Thoracic aorta (tissue), 2 donors: ENCODE measurements around the gene PPP2R5D. TPM values are rescaled to one million over a fixed set of nuclear protein-coding genes. Genes with fewer than 3 reads are reported as not detected.

ENCODE experiments used
- ATAC-seq: fragments of 150-250 bp; one replicate; pipeline ENCODE4 v1.8.0; 2017; ENCODE audit warnings: low read depth; ENCODE audit not compliant: insufficient number of reproducible peaks, low FRiP score
- DNase-seq: peaks from one replicate; pipeline ENCODE4 v3.0.0-alpha.2; 2020; ENCODE audit warnings: low spot score
- H3K27ac ChIP-seq, 2 donors: fragments of 200-600 bp; sonication (generic); 1 replicate in 1 of 2; 2 replicates in 1 of 2; pipeline ENCODE4 v1.5.1; 2016; ENCODE audit warnings: mild to moderate bottlenecking in 2 of 2, moderate library complexity in 2 of 2
- H3K27me3 ChIP-seq: fragments of 200-600 bp; sonication (generic); replicated peaks from 2 replicates; pipeline ENCODE4 v1.6.0; 2016; ENCODE audit warnings: mild to moderate bottlenecking; ENCODE audit not compliant: insufficient read depth
- H3K36me3 ChIP-seq: fragments of 200-600 bp; sonication (generic); one replicate; pipeline ENCODE4 v1.5.1; 2016
- H3K4me1 ChIP-seq, 2 donors: fragments of 200-600 bp; sonication (generic); 1 replicate in 1 of 2; 2 replicates in 1 of 2; pipeline versions ENCODE4 v1.5.1 to v1.6.0; 2016; ENCODE audit warnings: low read depth in 2 of 2, mild to moderate bottlenecking in 1 of 2; ENCODE audit not compliant: control insufficient read depth in 1 of 2
- H3K4me3 ChIP-seq: fragments of 200-600 bp; sonication (generic); 2 replicates; pipeline ENCODE4 v1.5.1; 2016; ENCODE audit warnings: mild to moderate bottlenecking
- H3K9me3 ChIP-seq: fragments of 200-600 bp; sonication (generic); 2 replicates; pipeline ENCODE4 v1.5.1; 2016
- CTCF ChIP-seq: fragments of 200-600 bp; sonication (generic); IDR thresholded peaks from one replicate; pipeline ENCODE4 v1.5.1; 2019; ENCODE audit warnings: antibody characterized with exemption
- total RNA-seq, 2 donors: library from RNA; depleted of rRNA; stranded (reverse); fragments of >200 nt; gene quantifications; one replicate each; pipeline versions ENCODE4 v1.1.0 to v1.2.3, GENCODE V29; 2016

The PPP2R5D gene
- total RNA-seq, 2 donors from 2014 or later = 20.1 to 37.1 TPM

DNA sequence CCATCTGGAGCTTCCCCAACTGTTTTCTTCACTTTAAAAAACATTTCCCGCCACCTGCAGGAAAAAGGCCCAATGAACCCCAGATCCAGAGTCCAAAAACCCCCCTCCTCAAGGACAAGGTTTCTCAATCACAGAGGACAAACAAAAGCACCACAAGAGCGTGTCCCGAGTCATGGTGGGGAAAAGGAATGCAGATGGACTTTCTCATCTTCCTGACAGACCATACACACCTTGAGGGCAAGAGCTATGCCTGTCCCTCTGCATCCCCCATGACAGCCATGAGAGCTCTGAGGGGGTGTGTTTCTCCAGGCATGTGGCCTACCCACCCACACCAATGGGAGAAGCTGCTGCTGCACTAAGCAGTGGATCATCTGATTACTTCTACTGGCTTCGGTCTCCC, 14.4 kb upstream of the PPP2R5D start:
- TF ChIP-seq CTCF = no peak
- ATAC-seq (no peak), DNase-seq (no peak)
- no peaks in the 10 kb centered on the region for H3K9me3 ChIP-seq
- peaks cover 21% of the 10 kb centered on the region for H3K36me3 ChIP-seq
- H3K4me1 ChIP-seq = no peaks in the 10 kb centered on the region
- H3K27me3 ChIP-seq = no peaks in the 10 kb centered on the region
- no peak overlapping the region for H3K4me3 ChIP-seq
- H3K27ac ChIP-seq = no peak overlapping the region

DNA sequence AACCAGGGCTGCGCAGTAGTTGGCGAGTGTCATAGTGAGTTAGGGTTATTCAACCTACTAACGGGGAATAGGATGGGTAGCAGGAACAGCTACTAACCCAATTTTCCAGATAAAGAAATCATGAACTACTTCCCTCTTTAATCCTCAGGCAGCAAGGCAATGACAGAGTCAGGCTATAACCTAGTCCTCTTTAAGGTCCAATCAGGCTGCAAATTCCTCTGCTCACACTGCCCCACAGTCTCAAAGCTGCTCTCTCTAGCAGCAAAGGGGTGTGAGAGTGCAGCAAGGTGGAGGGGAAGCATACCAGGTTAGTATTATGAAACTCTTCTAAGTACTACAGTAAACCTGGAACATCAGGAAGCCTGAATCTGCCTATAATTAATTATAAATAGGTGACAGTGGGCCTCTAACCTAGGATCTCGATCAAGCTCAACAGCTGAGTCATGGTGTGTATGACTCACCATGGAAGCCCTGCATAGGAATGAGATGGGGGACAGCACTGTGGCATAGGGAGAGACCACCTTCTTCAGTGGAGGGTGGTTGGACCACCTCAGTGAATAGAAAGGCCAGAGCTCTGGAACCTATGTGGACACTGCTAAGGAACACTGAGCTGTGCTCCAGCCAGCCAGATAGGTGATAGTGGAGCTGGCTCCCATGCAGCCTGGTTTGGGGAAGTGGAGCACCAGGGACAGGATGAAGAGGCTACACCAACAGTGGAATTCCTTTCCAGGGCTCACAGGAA, 13.3 kb upstream of the PPP2R5D start:
- H3K4me1 ChIP-seq = no peaks in the 10 kb centered on the region

GRCh38 chr6:42971746-42972327, 12.5 kb upstream of the PPP2R5D start:
- Histone ChIP-seq H3K36me3 (peaks cover 4% of the 10 kb centered on the region), H3K4me1 (peaks cover under 1 to 7% of the 10 kb centered on the region in 2 donors)
- ATAC-seq = no peak

More for the DNA sequence above, 13.3 kb upstream of the PPP2R5D start:
- H3K27ac ChIP-seq = no peak overlapping the region
- no peak for ATAC-seq
- no peaks in the 10 kb centered on the region for H3K9me3 ChIP-seq
- no peaks in the 10 kb centered on the region for H3K27me3 ChIP-seq
- DNase-seq = no peak
- no peak for TF ChIP-seq CTCF
- peaks cover 10% of the 10 kb centered on the region for H3K36me3 ChIP-seq
- H3K4me3 ChIP-seq = no peak overlapping the region

GRCh38 chr6:42973926-42974325, 10.4 kb upstream of the PPP2R5D start:
- no peaks in the 10 kb centered on the region for H3K27me3 ChIP-seq
- H3K9me3 ChIP-seq = no peaks in the 10 kb centered on the region
- DNase-seq (no peak), ATAC-seq (no peak)
- H3K4me1 ChIP-seq = peaks cover 11 to 19% of the 10 kb centered on the region in 2 donors
- no peak for TF ChIP-seq CTCF
- no peak overlapping the region for H3K27ac ChIP-seq
- H3K4me3 ChIP-seq = no peak overlapping the region
- no peaks in the 10 kb centered on the region for H3K36me3 ChIP-seq

More at GRCh38 chr6:42971746-42972327, 12.5 kb upstream of the PPP2R5D start:
- Histone ChIP-seq H3K27ac (no peak overlapping the region), H3K9me3 (no peaks in the 10 kb centered on the region), H3K4me3 (no peak overlapping the region), H3K27me3 (no peaks in the 10 kb centered on the region)
- no peak for DNase-seq
- TF ChIP-seq CTCF = no peak

GRCh38 chr6:42974919-42975505, 9.4 kb upstream of the PPP2R5D start:
- no peak for ATAC-seq
- peaks cover 15 to 27% of the 10 kb centered on the region in 2 donors for H3K4me1 ChIP-seq
- no peak for TF ChIP-seq CTCF
- H3K36me3 ChIP-seq = no peaks in the 10 kb centered on the region
- no peak overlapping the region for H3K4me3 ChIP-seq
- H3K27me3 ChIP-seq = no peaks in the 10 kb centered on the region
- no peak overlapping the region for H3K27ac ChIP-seq
- no peak for DNase-seq
- H3K9me3 ChIP-seq = no peaks in the 10 kb centered on the region
